ENCODE data around the gene DDIT3.

DNA sequence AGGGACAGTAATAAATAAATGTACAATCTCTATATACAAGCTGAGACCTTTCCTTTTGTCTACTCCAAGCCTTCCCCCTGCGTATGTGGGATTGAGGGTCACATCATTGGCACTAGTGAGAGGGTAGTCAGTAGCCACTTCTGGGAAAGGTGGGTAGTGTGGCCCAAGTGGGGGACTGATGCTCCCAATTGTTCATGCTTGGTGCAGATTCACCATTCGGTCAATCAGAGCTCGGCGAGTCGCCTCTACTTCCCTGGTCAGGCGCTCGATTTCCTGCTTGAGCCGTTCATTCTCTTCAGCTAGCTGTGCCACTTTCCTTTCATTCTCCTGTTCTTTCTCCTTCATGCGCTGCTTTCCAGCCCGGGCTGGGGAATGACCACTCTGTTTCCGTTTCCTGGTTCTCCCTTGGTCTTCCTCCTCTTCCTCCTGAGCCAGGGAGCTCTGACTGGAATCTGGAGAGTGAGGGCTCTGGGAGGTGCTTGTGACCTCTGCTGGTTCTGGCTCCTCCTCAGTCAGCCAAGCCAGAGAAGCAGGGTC, 3.6 kb downstream of the DDIT3 start:
- TF ChIP-seq, protein P1, sequence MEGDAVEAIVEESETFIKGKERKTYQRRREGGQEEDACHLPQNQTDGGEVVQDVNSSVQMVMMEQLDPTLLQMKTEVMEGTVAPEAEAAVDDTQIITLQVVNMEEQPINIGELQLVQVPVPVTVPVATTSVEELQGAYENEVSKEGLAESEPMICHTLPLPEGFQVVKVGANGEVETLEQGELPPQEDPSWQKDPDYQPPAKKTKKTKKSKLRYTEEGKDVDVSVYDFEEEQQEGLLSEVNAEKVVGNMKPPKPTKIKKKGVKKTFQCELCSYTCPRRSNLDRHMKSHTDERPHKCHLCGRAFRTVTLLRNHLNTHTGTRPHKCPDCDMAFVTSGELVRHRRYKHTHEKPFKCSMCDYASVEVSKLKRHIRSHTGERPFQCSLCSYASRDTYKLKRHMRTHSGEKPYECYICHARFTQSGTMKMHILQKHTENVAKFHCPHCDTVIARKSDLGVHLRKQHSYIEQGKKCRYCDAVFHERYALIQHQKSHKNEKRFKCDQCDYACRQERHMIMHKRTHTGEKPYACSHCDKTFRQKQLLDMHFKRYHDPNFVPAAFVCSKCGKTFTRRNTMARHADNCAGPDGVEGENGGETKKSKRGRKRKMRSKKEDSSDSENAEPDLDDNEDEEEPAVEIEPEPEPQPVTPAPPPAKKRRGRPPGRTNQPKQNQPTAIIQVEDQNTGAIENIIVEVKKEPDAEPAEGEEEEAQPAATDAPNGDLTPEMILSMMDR (IDR thresholded peaks at IDR 0.05), result no peak
- TF ChIP-seq ZFX (IDR thresholded peaks at IDR 0.05; ENCODE audit: borderline replicate concordance), result no peak

Data from 22Rv1 (cell line).